T-helper 17 cell (primary cell): ENCODE data around the gene HBP1. TPM values are rescaled to one million over a fixed set of nuclear protein-coding genes. Genes with fewer than 3 reads are reported as not detected.
A peak's percentile ranks its signal among the peaks of the same experiment; 100 is the strongest.

Source experiments
- ATAC-seq: fragments of 150-1000 bp; cut with Tn5 transposase; 2 replicates; pipeline ENCODE4 v1.10.0; 2021; ENCODE audit warnings: mild to moderate bottlenecking, moderate library complexity
- DNase-seq, 3 donors: peaks; one replicate each; pipeline versions ENCODE4 v3.0.0 to v3.0.0-alpha.2; 2020 to 2021
- H3K9me3 ChIP-seq: one replicate; pipeline ENCODE4 v1.7.0; 2013; ENCODE audit warnings: low read length, mild to moderate bottlenecking; ENCODE audit not compliant: control insufficient read depth, poor library complexity, severe bottlenecking
- H3K27ac Mint-ChIP-seq: one replicate; pipeline ENCODE4 v1.8.0; 2022; ENCODE audit warnings: mild to moderate bottlenecking, moderate library complexity, mixed read lengths
- H3K27me3 Mint-ChIP-seq: one replicate; pipeline ENCODE4 v1.8.0; 2022; ENCODE audit warnings: mixed read lengths
- H3K36me3 Mint-ChIP-seq: one replicate; pipeline ENCODE4 v1.8.0; 2022; ENCODE audit warnings: low read depth, mixed read lengths
- H3K4me1 Mint-ChIP-seq: one replicate; pipeline ENCODE4 v1.8.0; 2022; ENCODE audit warnings: mild to moderate bottlenecking, mixed read lengths
- H3K4me3 Mint-ChIP-seq: one replicate; pipeline ENCODE4 v1.8.0; 2022; ENCODE audit warnings: mild to moderate bottlenecking, moderate library complexity, mixed read lengths
- total RNA-seq, 4 donors: library from RNA in 2 of 4; stranded (reverse) in 2 of 4; gene quantifications; one replicate each; pipeline ENCODE4 v1.2.3 and lab custom pipeline; 2022 to 2026

The HBP1 gene
- total RNA-seq, 2 donors from 2014 or later: 250 to 252 TPM

- DNase-seq (no peak), ATAC-seq (no peak)
- H3K4me1 Mint-ChIP-seq: peaks cover 3% of the 10 kb centered on the region
- peaks cover 3% of the 10 kb centered on the region for H3K36me3 Mint-ChIP-seq
- no peaks in the 10 kb centered on the region for H3K9me3 ChIP-seq
- H3K27ac Mint-ChIP-seq: no peak overlapping the region
- no peak overlapping the region for H3K4me3 Mint-ChIP-seq
- peaks cover 12% of the 10 kb centered on the region for H3K27me3 Mint-ChIP-seq
Measured at GRCh38 chr7:107162475-107162874, 6.3 kb upstream of the HBP1 start.

GRCh38 chr7:107164092-107164491, 4.7 kb upstream of the HBP1 start:
- Mint-ChIP-seq H3K4me3 (no peak overlapping the region), H3K4me1 (peaks cover 15% of the 10 kb centered on the region), H3K27ac (no peak overlapping the region), H3K27me3 (peaks cover 12% of the 10 kb centered on the region), H3K36me3 (peaks cover 7% of the 10 kb centered on the region)
- DNase-seq (no peak), ATAC-seq (no peak)
- no peaks in the 10 kb centered on the region for H3K9me3 ChIP-seq

GRCh38 chr7:107165341-107165740, 3.5 kb upstream of the HBP1 start:
- no peak for DNase-seq
- peak overlapping the region; percentile 3 for H3K27ac Mint-ChIP-seq
- peaks cover 21% of the 10 kb centered on the region for H3K4me1 Mint-ChIP-seq
- H3K4me3 Mint-ChIP-seq: no peak overlapping the region
- no peak for ATAC-seq
- peaks cover 7% of the 10 kb centered on the region for H3K36me3 Mint-ChIP-seq
- H3K27me3 Mint-ChIP-seq: peaks cover 12% of the 10 kb centered on the region
- H3K9me3 ChIP-seq: no peaks in the 10 kb centered on the region

- no peak for DNase-seq
- Mint-ChIP-seq H3K4me1 (peaks cover 27% of the 10 kb centered on the region), H3K4me3 (peak overlapping the region; percentile 98), H3K36me3 (peaks cover 7% of the 10 kb centered on the region), H3K27me3 (peaks cover 12% of the 10 kb centered on the region), H3K27ac (peak overlapping the region; percentile 99)
- ATAC-seq: no peak
- no peaks in the 10 kb centered on the region for H3K9me3 ChIP-seq
Measured at GRCh38 chr7:107166736-107167426, 1.9 kb upstream of the HBP1 start.

- Mint-ChIP-seq H3K36me3 (peaks cover 7% of the 10 kb centered on the region), H3K4me3 (peak overlapping the region; percentile 98), H3K27ac (peak overlapping the region; percentile 99), H3K27me3 (peaks cover 12% of the 10 kb centered on the region), H3K4me1 (peaks cover 28% of the 10 kb centered on the region)
- no peaks in the 10 kb centered on the region for H3K9me3 ChIP-seq
- DNase-seq (peak in 2 of 3 donors; percentile 46 to 64), ATAC-seq (peak; percentile 10)
Measured at GRCh38 chr7:107167483-107168232, 1.1 kb upstream of the HBP1 start.

- H3K36me3 Mint-ChIP-seq: peaks cover 8% of the 10 kb centered on the region
- H3K4me1 Mint-ChIP-seq: peaks cover 44% of the 10 kb centered on the region
- H3K27ac Mint-ChIP-seq: peak overlapping the region; percentile 99
- H3K27me3 Mint-ChIP-seq: peaks cover 12% of the 10 kb centered on the region
- H3K9me3 ChIP-seq: no peaks in the 10 kb centered on the region
- H3K4me3 Mint-ChIP-seq: peak overlapping the region; percentile 98
- peak; percentile 18 for ATAC-seq
- peak; percentile 74 to 80 (median 74) for DNase-seq
Measured at GRCh38 chr7:107169120-107170050, 582 bp downstream of the HBP1 start.

- H3K4me1 Mint-ChIP-seq: peaks cover 51% of the 10 kb centered on the region
- H3K27ac Mint-ChIP-seq: peak overlapping the region; percentile 99
- DNase-seq (no peak), ATAC-seq (no peak)
- H3K4me3 Mint-ChIP-seq: peak overlapping the region; percentile 98
- H3K27me3 Mint-ChIP-seq: peaks cover 4% of the 10 kb centered on the region
- H3K36me3 Mint-ChIP-seq: peaks cover 9% of the 10 kb centered on the region
- no peaks in the 10 kb centered on the region for H3K9me3 ChIP-seq
Measured at GRCh38 chr7:107170051-107170915, 1.5 kb downstream of the HBP1 start.

- H3K27ac Mint-ChIP-seq: peak overlapping the region; percentile 99
Measured at GRCh38 chr7:107171496-107171895, 2.7 kb downstream of the HBP1 start.

GRCh38 chr7:107172276-107173032, 3.7 kb downstream of the HBP1 start:
- no peak for ATAC-seq
- Mint-ChIP-seq H3K4me3 (no peak overlapping the region), H3K4me1 (peaks cover 59% of the 10 kb centered on the region), H3K27ac (peak overlapping the region; percentile 77), H3K27me3 (no peaks in the 10 kb centered on the region), H3K36me3 (peaks cover 7% of the 10 kb centered on the region)
- no peak for DNase-seq
- no peaks in the 10 kb centered on the region for H3K9me3 ChIP-seq

More at GRCh38 chr7:107171496-107171895, 2.7 kb downstream of the HBP1 start:
- H3K9me3 ChIP-seq: no peaks in the 10 kb centered on the region
- Mint-ChIP-seq H3K27me3 (no peaks in the 10 kb centered on the region), H3K4me1 (peaks cover 55% of the 10 kb centered on the region), H3K36me3 (peaks cover 7% of the 10 kb centered on the region), H3K4me3 (no peak overlapping the region)
- no peak for DNase-seq
- ATAC-seq: no peak

- Mint-ChIP-seq H3K4me3 (peak overlapping the region; percentile 79), H3K27me3 (no peaks in the 10 kb centered on the region), H3K27ac (peak overlapping the region; percentile 77), H3K36me3 (peaks cover 7% of the 10 kb centered on the region), H3K4me1 (peaks cover 55% of the 10 kb centered on the region)
- no peak for DNase-seq
- no peaks in the 10 kb centered on the region for H3K9me3 ChIP-seq
- ATAC-seq: no peak
Measured at GRCh38 chr7:107173191-107173590, 4.4 kb downstream of the HBP1 start.

- DNase-seq: no peak
- Mint-ChIP-seq H3K4me1 (peaks cover 48% of the 10 kb centered on the region), H3K4me3 (peak overlapping the region; percentile 79), H3K27me3 (no peaks in the 10 kb centered on the region), H3K36me3 (peaks cover 5% of the 10 kb centered on the region), H3K27ac (peak overlapping the region; percentile 77)
- no peaks in the 10 kb centered on the region for H3K9me3 ChIP-seq
- ATAC-seq: no peak
Measured at GRCh38 chr7:107173691-107174406, 5.0 kb downstream of the HBP1 start.
